Endothelial cell (in vitro differentiated cells): ENCODE data around the gene BRCC3. TPM values are rescaled to one million over a fixed set of nuclear protein-coding genes. Genes with fewer than 3 reads are reported as not detected.

Experiments
- DNase-seq: peaks from one replicate; pipeline ENCODE4 v3.0.0; 2021; ENCODE audit warnings: low spot score
- H3K27ac Mint-ChIP-seq: one replicate; pipeline ENCODE4 v1.8.0; 2021; ENCODE audit warnings: mixed read lengths, inconsistent platforms; ENCODE audit not compliant: unreplicated experiment
- H3K27me3 Mint-ChIP-seq: one replicate; pipeline ENCODE4 v1.8.0; 2021; ENCODE audit warnings: mild to moderate bottlenecking, moderate library complexity, mixed read lengths, inconsistent platforms; ENCODE audit not compliant: unreplicated experiment
- H3K36me3 Mint-ChIP-seq: one replicate; pipeline ENCODE4 v1.8.0; 2021; ENCODE audit warnings: mild to moderate bottlenecking, low read depth, mixed read lengths, inconsistent platforms; ENCODE audit not compliant: unreplicated experiment
- H3K4me1 Mint-ChIP-seq: one replicate; pipeline ENCODE4 v1.8.0; 2021; ENCODE audit warnings: mild to moderate bottlenecking, mixed read lengths, inconsistent platforms; ENCODE audit not compliant: unreplicated experiment
- H3K4me3 Mint-ChIP-seq: one replicate; pipeline ENCODE4 v1.8.0; 2021; ENCODE audit warnings: mild to moderate bottlenecking, mixed read lengths, inconsistent platforms; ENCODE audit not compliant: unreplicated experiment
- H3K9me3 Mint-ChIP-seq: one replicate; pipeline ENCODE4 v1.8.0; 2021; ENCODE audit warnings: mixed read lengths, inconsistent platforms; ENCODE audit not compliant: unreplicated experiment
- total RNA-seq: library from RNA; stranded (reverse); fragmentation: NEBNext Ultra II Directional; extraction: Animal tissue kit (Norgen Biotek cat#: 25700); gene quantifications from one replicate; pipeline ENCODE4 v1.2.1, GENCODE V29; 2021; ENCODE audit not compliant: unreplicated experiment
- TF ChIP-seq, protein P1 (sequence below): fragments of 200-600 bp; sonication (generic); IDR thresholded peaks from one replicate; pipeline ENCODE4 v1.5.0; 2021; ENCODE audit warnings: antibody characterized with exemption; ENCODE audit not compliant: unreplicated experiment

BRCC3 gene
- total RNA-seq, 1 donor from 2014 or later, result 42.5 TPM

DNA sequence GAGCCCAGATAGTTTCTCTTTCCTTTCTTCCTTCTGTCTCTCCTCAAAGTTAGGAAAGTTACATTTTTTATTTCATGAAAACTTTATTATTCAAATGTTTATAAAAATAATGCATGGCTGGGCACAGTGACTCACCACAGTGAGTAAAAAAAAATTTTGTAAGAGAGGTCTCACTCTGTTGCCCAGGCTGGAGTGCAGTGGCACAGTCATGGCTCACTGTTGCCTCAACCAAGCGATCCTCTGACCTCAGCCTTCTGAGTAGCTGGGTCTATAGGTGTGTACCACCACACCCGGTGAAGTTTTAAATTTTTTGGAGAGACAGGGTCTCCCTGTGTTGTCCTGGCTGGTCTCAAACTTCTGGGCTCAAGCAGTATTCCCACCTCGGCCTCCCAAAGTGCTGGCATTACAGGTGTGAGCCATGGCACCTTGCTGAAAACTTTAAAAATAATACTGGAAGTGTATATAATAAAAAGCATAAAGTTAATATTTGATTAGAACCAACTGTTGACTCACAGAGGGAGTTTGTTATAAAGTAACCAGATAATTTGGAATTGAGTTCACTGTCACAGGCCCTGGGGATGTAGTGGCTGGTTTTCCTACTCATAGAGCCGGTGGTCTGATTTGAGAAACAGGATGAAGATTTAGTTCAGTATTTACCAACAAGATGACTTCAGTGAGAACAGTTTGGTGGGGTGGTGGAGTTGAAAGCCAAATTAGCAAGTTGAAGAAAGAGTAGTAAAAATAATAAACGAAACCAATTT is 18.4 kb upstream of the BRCC3 start:
- Mint-ChIP-seq H3K27ac (no peak overlapping the region), H3K36me3 (peaks cover 8% of the 10 kb centered on the region), H3K9me3 (no peaks in the 10 kb centered on the region), H3K27me3 (peaks cover 3% of the 10 kb centered on the region), H3K4me3 (no peak overlapping the region), H3K4me1 (no peaks in the 10 kb centered on the region)
- TF ChIP-seq, protein P1, sequence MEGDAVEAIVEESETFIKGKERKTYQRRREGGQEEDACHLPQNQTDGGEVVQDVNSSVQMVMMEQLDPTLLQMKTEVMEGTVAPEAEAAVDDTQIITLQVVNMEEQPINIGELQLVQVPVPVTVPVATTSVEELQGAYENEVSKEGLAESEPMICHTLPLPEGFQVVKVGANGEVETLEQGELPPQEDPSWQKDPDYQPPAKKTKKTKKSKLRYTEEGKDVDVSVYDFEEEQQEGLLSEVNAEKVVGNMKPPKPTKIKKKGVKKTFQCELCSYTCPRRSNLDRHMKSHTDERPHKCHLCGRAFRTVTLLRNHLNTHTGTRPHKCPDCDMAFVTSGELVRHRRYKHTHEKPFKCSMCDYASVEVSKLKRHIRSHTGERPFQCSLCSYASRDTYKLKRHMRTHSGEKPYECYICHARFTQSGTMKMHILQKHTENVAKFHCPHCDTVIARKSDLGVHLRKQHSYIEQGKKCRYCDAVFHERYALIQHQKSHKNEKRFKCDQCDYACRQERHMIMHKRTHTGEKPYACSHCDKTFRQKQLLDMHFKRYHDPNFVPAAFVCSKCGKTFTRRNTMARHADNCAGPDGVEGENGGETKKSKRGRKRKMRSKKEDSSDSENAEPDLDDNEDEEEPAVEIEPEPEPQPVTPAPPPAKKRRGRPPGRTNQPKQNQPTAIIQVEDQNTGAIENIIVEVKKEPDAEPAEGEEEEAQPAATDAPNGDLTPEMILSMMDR, result no peak
- no peak for DNase-seq

DNA sequence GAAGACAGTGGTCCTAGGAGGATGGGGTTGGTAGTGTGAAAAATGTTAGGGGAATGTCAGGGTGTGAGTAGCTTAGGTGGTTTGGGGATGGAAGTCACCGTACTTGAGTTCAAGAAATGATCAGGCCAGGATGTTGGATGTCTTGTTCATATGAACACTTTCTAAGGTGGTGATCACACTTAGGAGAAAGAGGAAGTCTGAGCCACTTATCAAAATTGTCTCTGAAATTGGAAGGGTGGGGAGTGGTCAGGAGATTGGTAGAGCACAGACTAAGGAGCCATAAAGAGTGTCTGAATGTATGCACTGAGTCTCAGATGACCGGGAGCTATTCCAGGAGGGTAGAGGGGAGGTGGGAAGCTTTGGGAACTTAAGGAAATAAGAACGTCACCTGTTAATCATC is 17.7 kb upstream of the BRCC3 start:
- no peaks in the 10 kb centered on the region for H3K4me1 Mint-ChIP-seq
- H3K27ac Mint-ChIP-seq, result no peak overlapping the region
- no peaks in the 10 kb centered on the region for H3K9me3 Mint-ChIP-seq
- H3K27me3 Mint-ChIP-seq, result peaks cover 3% of the 10 kb centered on the region
- peaks cover 8% of the 10 kb centered on the region for H3K36me3 Mint-ChIP-seq
- DNase-seq, result no peak
- H3K4me3 Mint-ChIP-seq, result no peak overlapping the region
- TF ChIP-seq, protein P1, result no peak

DNA sequence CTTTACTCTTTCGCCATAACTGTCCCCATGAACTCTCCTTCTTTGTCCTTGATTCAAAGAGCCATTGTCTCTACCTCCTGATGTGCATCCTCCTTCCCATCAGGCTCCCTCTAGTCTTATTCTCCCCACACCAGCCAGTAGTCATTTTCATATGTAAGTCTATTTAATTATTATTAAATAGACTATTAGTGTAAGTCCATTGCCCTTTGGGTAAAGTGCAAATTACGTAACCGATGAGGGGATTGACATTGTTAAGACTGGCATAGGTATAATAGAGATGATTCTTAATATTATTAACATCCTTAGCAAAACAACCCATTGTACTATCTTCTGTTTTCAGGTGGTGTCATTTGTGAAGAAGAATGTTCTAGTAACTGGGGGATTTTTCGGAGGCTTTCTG is 17.1 kb upstream of the BRCC3 start:
- no peaks in the 10 kb centered on the region for H3K9me3 Mint-ChIP-seq
- H3K36me3 Mint-ChIP-seq, result peaks cover 8% of the 10 kb centered on the region
- H3K27ac Mint-ChIP-seq, result no peak overlapping the region
- no peak for DNase-seq
- TF ChIP-seq, protein P1, result no peak
- H3K4me3 Mint-ChIP-seq, result no peak overlapping the region
- no peaks in the 10 kb centered on the region for H3K27me3 Mint-ChIP-seq
- no peaks in the 10 kb centered on the region for H3K4me1 Mint-ChIP-seq

DNA sequence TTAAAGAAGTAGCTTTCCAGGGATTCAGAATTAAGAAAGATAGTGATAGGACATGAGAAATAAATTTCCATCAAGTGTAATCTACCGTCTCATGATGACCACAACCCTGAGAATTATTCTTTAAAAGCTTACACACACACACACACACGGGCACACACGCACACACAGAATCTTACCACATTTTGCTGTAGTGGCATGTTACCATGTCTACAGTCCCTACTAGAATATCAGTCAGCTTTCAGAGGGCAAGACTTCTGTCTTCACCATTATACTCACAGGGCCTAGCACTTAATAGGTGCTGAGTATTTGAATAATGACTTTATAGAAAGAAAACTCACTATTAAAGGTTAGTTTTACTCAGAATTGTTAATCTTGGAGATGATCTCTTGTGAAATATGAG is 15.8 kb upstream of the BRCC3 start:
- Mint-ChIP-seq H3K27ac (no peak overlapping the region), H3K27me3 (no peaks in the 10 kb centered on the region), H3K36me3 (peaks cover 8% of the 10 kb centered on the region), H3K4me3 (no peak overlapping the region), H3K9me3 (no peaks in the 10 kb centered on the region), H3K4me1 (no peaks in the 10 kb centered on the region)
- TF ChIP-seq, protein P1, result no peak
- no peak for DNase-seq

DNA sequence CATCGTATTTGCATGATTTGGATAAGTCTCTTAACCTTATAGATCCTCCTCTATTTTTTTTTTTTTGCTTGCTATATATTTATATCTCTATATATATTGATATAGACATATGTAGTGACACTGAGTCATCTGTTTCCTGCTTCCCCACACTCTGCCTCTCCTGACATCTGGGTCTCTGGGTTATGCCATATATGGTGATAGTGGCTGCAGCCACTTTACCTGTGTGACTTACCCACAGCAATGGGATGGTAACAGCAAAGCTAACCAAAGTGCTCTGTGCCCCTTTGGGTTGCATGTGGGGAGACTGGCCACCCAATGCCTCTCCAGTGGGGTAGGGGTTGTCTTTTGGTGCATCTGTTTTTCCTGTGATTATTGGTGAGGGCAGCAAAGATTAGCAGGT is 14.8 kb upstream of the BRCC3 start:
- no peaks in the 10 kb centered on the region for H3K9me3 Mint-ChIP-seq
- H3K4me1 Mint-ChIP-seq, result no peaks in the 10 kb centered on the region
- H3K27me3 Mint-ChIP-seq, result no peaks in the 10 kb centered on the region
- TF ChIP-seq, protein P1, result no peak
- no peak for DNase-seq
- H3K4me3 Mint-ChIP-seq, result no peak overlapping the region
- H3K36me3 Mint-ChIP-seq, result peaks cover 8% of the 10 kb centered on the region
- no peak overlapping the region for H3K27ac Mint-ChIP-seq
